Measurements from ENCODE around the gene BCAP31.

Gene BCAP31

GRCh38 chrX:153674219-153674851 lies 49.9 kb downstream of the BCAP31 start:
- no peak for DNase-seq (ENCODE audit: low read depth in 2 of 2)

- no peak for DNase-seq (ENCODE audit: low read depth in 2 of 2)
Observed at GRCh38 chrX:153673428-153674218, 50.6 kb downstream of the BCAP31 start, which contains the start of gene PNCK. Gene PNCK, minus strand, starts transcription at chrX:153673813. Its CDS starts 737 bp downstream, at chrX:153673076.

- DNase-seq (ENCODE audit: low read depth in 2 of 2) = no peak
Observed at GRCh38 chrX:153672531-153673427, 51.4 kb downstream of the BCAP31 start.

- DNase-seq (ENCODE audit: low read depth in 2 of 2) = no peak
Observed at GRCh38 chrX:153671589-153672530, 52.3 kb downstream of the BCAP31 start.

- DNase-seq (ENCODE audit: low read depth in 2 of 2) = no peak
Observed at GRCh38 chrX:153670748-153671588, 53.2 kb downstream of the BCAP31 start.

- no peak for DNase-seq (ENCODE audit: low read depth in 2 of 2)
Observed at GRCh38 chrX:153669901-153670731, 54.1 kb downstream of the BCAP31 start.

- DNase-seq (ENCODE audit: low read depth in 2 of 2) = no peak
Observed at GRCh38 chrX:153669174-153669890, 54.9 kb downstream of the BCAP31 start.

- no peak for DNase-seq (ENCODE audit: low read depth in 2 of 2)
Observed at GRCh38 chrX:153668423-153669173, 55.6 kb downstream of the BCAP31 start.

GRCh38 chrX:153667956-153668396 lies 56.2 kb downstream of the BCAP31 start:
- DNase-seq (ENCODE audit: low read depth in 2 of 2) = peak; percentile 47 to 52

GRCh38 chrX:153667281-153667955 lies 56.8 kb downstream of the BCAP31 start:
- no peak for DNase-seq (ENCODE audit: low read depth in 2 of 2)

- no peak for DNase-seq (ENCODE audit: low read depth in 2 of 2)
Observed at GRCh38 chrX:153665726-153666306, 58.4 kb downstream of the BCAP31 start.

- DNase-seq (ENCODE audit: low read depth in 2 of 2) = peak; percentile 28 to 32
Observed at GRCh38 chrX:153662266-153662665, 61.9 kb downstream of the BCAP31 start.

GRCh38 chrX:153659268-153659667 lies 64.9 kb downstream of the BCAP31 start:
- DNase-seq (ENCODE audit: low read depth in 2 of 2) = no peak

- DNase-seq (ENCODE audit: low read depth in 2 of 2) = no peak
Observed at GRCh38 chrX:153657161-153657560, 67.0 kb downstream of the BCAP31 start.

GRCh38 chrX:153653556-153653955 lies 70.6 kb downstream of the BCAP31 start:
- no peak for DNase-seq (ENCODE audit: low read depth in 2 of 2)

GRCh38 chrX:153651540-153652079 lies 72.6 kb downstream of the BCAP31 start:
- no peak for DNase-seq (ENCODE audit: low read depth in 2 of 2)
